Activated naive CD4-positive, alpha-beta T cell treated with anti-CD3 and anti-CD28 coated beads for 36 hours (primary cell): ENCODE measurements around the gene SLC4A1AP. TPM values are rescaled to one million over a fixed set of nuclear protein-coding genes. Genes with fewer than 3 reads are reported as not detected.

ENCODE experiments used
- CTCF ChIA-PET: fragments of 350-600 bp; sonication (Branson Sonifier 250); formaldehyde crosslinking; loops from one replicate; lab custom pipeline; 2021; ENCODE audit warnings: antibody characterized with exemption; lab: Charles Lee
- DNase-seq: peaks from one replicate; pipeline ENCODE4 v3.0.0-alpha.2; 2020
- H3K27ac Mint-ChIP-seq: one replicate; pipeline ENCODE4 v1.8.0; 2021; ENCODE audit warnings: mild to moderate bottlenecking, mixed read lengths
- H3K27me3 Mint-ChIP-seq: one replicate; pipeline ENCODE4 v1.8.0; 2021; ENCODE audit warnings: low read depth, mixed read lengths
- H3K36me3 Mint-ChIP-seq: one replicate; pipeline ENCODE4 v1.8.0; 2021; ENCODE audit warnings: low read depth, mixed read lengths
- H3K4me1 Mint-ChIP-seq: one replicate; pipeline ENCODE4 v1.8.0; 2021; ENCODE audit warnings: low read depth, mixed read lengths
- H3K4me3 Mint-ChIP-seq: one replicate; pipeline ENCODE4 v1.8.0; 2021; ENCODE audit warnings: mild to moderate bottlenecking, moderate library complexity, mixed read lengths
- H3K9me3 Mint-ChIP-seq: one replicate; pipeline ENCODE4 v1.8.0; 2021; ENCODE audit warnings: mixed read lengths
- intact Hi-C: fragments of 100-400 bp; cut with micrococcal nuclease; formaldehyde crosslinking; loops from one replicate; pipeline ENCODE4 v1.15.1; 2023
- total RNA-seq, 2 experiments: library from RNA; stranded (reverse); gene quantifications; one replicate each; pipeline ENCODE4 v1.2.3, GENCODE V29; 2021

The SLC4A1AP gene
- total RNA-seq, 2 experiments from 2014 or later = 21.2 to 22.2 TPM

GRCh38 chr2:27724905-27725701, 61.4 kb downstream of the SLC4A1AP start:
- H3K36me3 Mint-ChIP-seq = no peaks in the 10 kb centered on the region
- no peaks in the 10 kb centered on the region for H3K9me3 Mint-ChIP-seq
- H3K4me1 Mint-ChIP-seq = peaks cover 17% of the 10 kb centered on the region
- CTCF ChIA-PET = interaction anchor here (1.1 to 3.8 kb wide), 4 partner anchors 12 to 121 kb away, joined by 3 to 24 read pairs (median 10); no protein-coding TSS in a partner anchor
- no peak overlapping the region for H3K4me3 Mint-ChIP-seq
- intact Hi-C loops = no loop called here
- no peaks in the 10 kb centered on the region for H3K27me3 Mint-ChIP-seq
- H3K27ac Mint-ChIP-seq = no peak overlapping the region
- DNase-seq = no peak

GRCh38 chr2:27727257-27727656, 63.6 kb downstream of the SLC4A1AP start:
- H3K27ac Mint-ChIP-seq = no peak overlapping the region
- peaks cover 4% of the 10 kb centered on the region for H3K4me1 Mint-ChIP-seq
- intact Hi-C loops = no loop called here
- no peak overlapping the region for H3K4me3 Mint-ChIP-seq
- CTCF ChIA-PET = interaction anchor here (0.7 to 2.4 kb wide), 3 partner anchors 14 to 23 kb away, joined by 3 to 9 read pairs (median 7); no protein-coding TSS in a partner anchor
- no peaks in the 10 kb centered on the region for H3K36me3 Mint-ChIP-seq
- H3K9me3 Mint-ChIP-seq = no peaks in the 10 kb centered on the region
- peak; percentile 46 for DNase-seq
- no peaks in the 10 kb centered on the region for H3K27me3 Mint-ChIP-seq

- no peaks in the 10 kb centered on the region for H3K36me3 Mint-ChIP-seq
- no peak overlapping the region for H3K4me3 Mint-ChIP-seq
- intact Hi-C loops = no loop called here
- CTCF ChIA-PET = interaction anchor here (0.6 to 2.4 kb wide), 3 partner anchors 8 to 567 kb away, joined by 4 to 9 read pairs (median 4); no protein-coding TSS in a partner anchor
- no peaks in the 10 kb centered on the region for H3K9me3 Mint-ChIP-seq
- H3K27ac Mint-ChIP-seq = no peak overlapping the region
- peaks cover 4% of the 10 kb centered on the region for H3K4me1 Mint-ChIP-seq
- no peaks in the 10 kb centered on the region for H3K27me3 Mint-ChIP-seq
- DNase-seq = no peak
These were observed 64.6 kb downstream of the SLC4A1AP start for GRCh38 chr2:27728081-27728858.

DNA sequence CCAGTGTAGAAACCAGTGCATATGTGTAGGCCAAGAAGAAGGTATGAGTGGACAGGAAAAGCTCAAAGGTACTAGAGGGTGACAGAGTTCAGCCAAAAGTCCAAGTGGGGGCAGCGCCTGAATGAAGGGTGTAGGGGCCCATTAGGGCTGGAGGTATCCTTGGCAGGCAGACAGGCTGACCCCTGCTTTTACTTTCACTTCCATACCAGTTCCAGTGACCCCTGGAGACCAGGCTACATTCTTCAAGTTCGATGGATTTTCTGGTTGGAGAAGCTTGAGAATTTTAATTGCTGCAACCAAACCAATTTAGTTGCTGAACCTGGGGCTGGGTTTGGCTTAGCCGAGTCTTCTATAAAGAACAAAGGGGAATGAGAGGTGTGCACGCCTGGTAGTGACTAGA, 65.5 kb downstream of the SLC4A1AP start:
- no peaks in the 10 kb centered on the region for H3K27me3 Mint-ChIP-seq
- H3K4me1 Mint-ChIP-seq = peaks cover 5% of the 10 kb centered on the region
- intact Hi-C loops = no loop called here
- CTCF ChIA-PET = interaction anchor here (0.8 kb wide), 1 partner anchor 9 kb away, joined by 4 read pairs; no protein-coding TSS in a partner anchor
- H3K36me3 Mint-ChIP-seq = no peaks in the 10 kb centered on the region
- no peak overlapping the region for H3K27ac Mint-ChIP-seq
- peaks cover 2% of the 10 kb centered on the region for H3K9me3 Mint-ChIP-seq
- no peak for DNase-seq
- H3K4me3 Mint-ChIP-seq = no peak overlapping the region

DNA sequence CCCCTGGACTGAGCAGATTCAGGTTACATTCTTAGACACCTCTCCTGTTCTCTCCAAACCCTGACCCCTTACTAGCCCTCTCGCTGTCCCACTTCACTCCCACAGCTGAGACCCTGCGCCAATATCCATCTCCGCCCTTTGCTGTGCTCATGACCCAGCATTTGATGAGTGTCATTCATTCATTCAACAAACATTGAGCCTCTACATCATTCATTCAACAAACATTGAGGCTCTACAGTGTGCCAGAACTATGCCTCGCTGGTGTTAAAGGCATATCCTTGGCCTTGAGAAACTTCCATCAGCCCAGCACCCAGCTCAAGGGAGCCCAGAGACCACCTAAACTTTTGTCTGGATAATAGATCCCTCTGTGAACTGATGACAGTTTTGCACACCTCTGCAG, 65.9 kb downstream of the SLC4A1AP start:
- H3K27ac Mint-ChIP-seq = no peak overlapping the region
- CTCF ChIA-PET = no interaction called here
- H3K36me3 Mint-ChIP-seq = no peaks in the 10 kb centered on the region

DNA sequence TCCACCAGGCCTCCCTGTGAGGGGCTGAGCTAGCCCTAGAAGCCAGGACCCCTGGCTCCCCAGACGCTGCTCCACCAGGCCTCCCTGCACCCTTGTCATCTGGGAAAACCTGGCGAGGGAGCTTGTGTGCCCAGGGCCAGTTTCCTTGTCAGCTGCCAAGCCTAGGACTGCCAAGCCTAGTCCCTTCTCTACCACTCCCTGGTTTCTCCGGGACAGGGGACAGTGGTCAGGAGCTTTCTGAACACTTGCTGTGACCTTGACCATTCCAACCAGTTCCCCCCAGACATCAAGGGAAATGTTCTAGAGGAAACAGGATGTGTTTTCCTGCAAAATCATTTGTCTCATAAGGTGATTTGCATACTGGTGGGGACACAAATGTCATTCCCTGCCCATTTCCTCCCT, 66.6 kb downstream of the SLC4A1AP start:
- no peak for DNase-seq
- Mint-ChIP-seq H3K27me3 (no peaks in the 10 kb centered on the region), H3K27ac (no peak overlapping the region), H3K4me1 (peaks cover 14% of the 10 kb centered on the region), H3K9me3 (peaks cover 2% of the 10 kb centered on the region), H3K36me3 (no peaks in the 10 kb centered on the region), H3K4me3 (no peak overlapping the region)
- CTCF ChIA-PET = interaction anchor here (2.4 kb wide), 1 partner anchor 26 kb away, joined by 7 read pairs; no protein-coding TSS in a partner anchor
- intact Hi-C loops = no loop called here

More for the DNA sequence above, 65.9 kb downstream of the SLC4A1AP start:
- Mint-ChIP-seq H3K27me3 (no peaks in the 10 kb centered on the region), H3K9me3 (peaks cover 2% of the 10 kb centered on the region), H3K4me3 (no peak overlapping the region), H3K4me1 (peaks cover 9% of the 10 kb centered on the region)
- DNase-seq = no peak
- intact Hi-C loops = no loop called here

DNA sequence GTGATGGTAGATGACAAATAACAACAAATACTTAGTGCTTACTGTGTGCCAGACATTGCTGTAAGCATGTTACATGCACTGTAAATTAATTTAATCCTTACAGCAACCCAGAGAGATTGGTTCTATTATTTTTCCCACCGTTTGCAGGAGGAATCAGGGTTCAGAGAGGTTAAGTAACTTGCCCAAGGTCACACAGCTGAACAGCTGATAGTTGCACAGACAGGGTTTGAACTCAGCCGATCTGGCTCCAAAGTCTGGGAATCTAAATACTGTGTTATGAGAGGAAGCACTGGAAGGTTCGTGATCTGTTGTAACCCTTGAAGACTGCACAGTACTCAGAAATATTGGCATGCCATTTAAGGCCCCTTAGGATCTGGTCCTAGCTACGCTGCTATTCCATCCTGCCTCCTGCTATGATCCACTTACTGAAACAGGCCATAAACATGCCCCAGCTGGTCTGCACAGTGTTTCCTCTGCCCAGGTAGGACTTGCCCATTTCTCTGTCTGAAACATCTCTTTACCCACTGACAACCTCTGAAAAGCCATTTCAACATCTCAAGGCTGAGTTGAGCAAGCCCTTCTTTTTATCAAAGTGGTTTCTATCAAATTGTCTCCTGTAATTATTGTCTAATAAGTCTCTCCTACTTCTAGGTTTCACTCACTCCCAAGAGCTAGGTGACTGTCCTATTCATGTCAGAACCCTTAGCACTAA, 67.4 kb downstream of the SLC4A1AP start:
- no peak for DNase-seq
- peaks cover 2% of the 10 kb centered on the region for H3K9me3 Mint-ChIP-seq
- H3K36me3 Mint-ChIP-seq = no peaks in the 10 kb centered on the region
- CTCF ChIA-PET = interaction anchor here (2.4 to 2.8 kb wide), 2 partner anchors 8 to 27 kb away, joined by 7 to 12 read pairs; no protein-coding TSS in a partner anchor
- H3K27me3 Mint-ChIP-seq = no peaks in the 10 kb centered on the region
- intact Hi-C loops = no loop called here
- H3K27ac Mint-ChIP-seq = no peak overlapping the region
- H3K4me3 Mint-ChIP-seq = no peak overlapping the region
- peaks cover 17% of the 10 kb centered on the region for H3K4me1 Mint-ChIP-seq

DNA sequence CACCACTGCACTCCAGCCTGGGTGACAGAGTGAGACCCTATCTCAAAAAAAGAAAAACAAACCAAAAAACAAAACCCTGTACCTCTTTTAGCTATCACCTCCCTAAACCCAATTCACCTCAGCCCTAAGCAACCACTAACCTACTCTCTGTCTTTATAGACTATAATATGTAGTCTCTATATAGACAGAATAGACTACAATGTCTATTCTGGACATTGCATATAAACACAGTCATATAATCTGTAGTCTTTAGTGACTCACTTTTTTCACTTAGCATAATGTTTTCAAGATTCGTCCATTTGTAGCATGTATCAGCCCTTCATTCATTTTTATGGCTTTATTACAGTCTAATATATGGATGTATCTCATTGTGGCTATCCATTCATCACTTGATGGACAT, 70.6 kb downstream of the SLC4A1AP start:
- Mint-ChIP-seq H3K27ac (no peak overlapping the region), H3K4me1 (peaks cover 18% of the 10 kb centered on the region)
- CTCF ChIA-PET = interaction anchor here (0.8 to 1.0 kb wide), 2 partner anchors 11 to 30 kb away, joined by 3 read pairs; no protein-coding TSS in a partner anchor

GRCh38 chr2:27735263-27735904, 71.7 kb downstream of the SLC4A1AP start:
- intact Hi-C loops = no loop called here
- peaks cover 2% of the 10 kb centered on the region for H3K9me3 Mint-ChIP-seq
- H3K27ac Mint-ChIP-seq = peak overlapping the region; percentile 65
- H3K4me1 Mint-ChIP-seq = peaks cover 18% of the 10 kb centered on the region
- no peaks in the 10 kb centered on the region for H3K36me3 Mint-ChIP-seq
- DNase-seq = peak; percentile 82
- CTCF ChIA-PET = interaction anchor here (0.6 to 2.4 kb wide), 5 partner anchors 12 to 121 kb away, joined by 3 to 9 read pairs (median 5); no protein-coding TSS in a partner anchor
- H3K27me3 Mint-ChIP-seq = no peaks in the 10 kb centered on the region
- peak overlapping the region; percentile 66 for H3K4me3 Mint-ChIP-seq

More for the DNA sequence above, 70.6 kb downstream of the SLC4A1AP start:
- no peaks in the 10 kb centered on the region for H3K36me3 Mint-ChIP-seq
- peaks cover 2% of the 10 kb centered on the region for H3K9me3 Mint-ChIP-seq
- no peak overlapping the region for H3K4me3 Mint-ChIP-seq
- no peak for DNase-seq
- intact Hi-C loops = no loop called here
- no peaks in the 10 kb centered on the region for H3K27me3 Mint-ChIP-seq

- Mint-ChIP-seq H3K36me3 (no peaks in the 10 kb centered on the region), H3K4me3 (peak overlapping the region; percentile 44), H3K27me3 (no peaks in the 10 kb centered on the region), H3K9me3 (peaks cover 2% of the 10 kb centered on the region), H3K4me1 (peaks cover 18% of the 10 kb centered on the region), H3K27ac (peak overlapping the region; percentile 65)
- intact Hi-C loops = no loop called here
- no peak for DNase-seq
- CTCF ChIA-PET = interaction anchor here (0.9 to 2.4 kb wide), 3 partner anchors 13 to 32 kb away, joined by 5 to 9 read pairs (median 8); no protein-coding TSS in a partner anchor
These were observed 72.6 kb downstream of the SLC4A1AP start for GRCh38 chr2:27736031-27736889.

- CTCF ChIA-PET = interaction anchor here (2.0 to 2.4 kb wide), 2 partner anchors 14 to 33 kb away, joined by 8 to 9 read pairs; no protein-coding TSS in a partner anchor
- Mint-ChIP-seq H3K9me3 (peaks cover 2% of the 10 kb centered on the region), H3K4me1 (peaks cover 18% of the 10 kb centered on the region), H3K4me3 (no peak overlapping the region), H3K27me3 (no peaks in the 10 kb centered on the region), H3K36me3 (no peaks in the 10 kb centered on the region), H3K27ac (no peak overlapping the region)
- intact Hi-C loops = no loop called here
- no peak for DNase-seq
These were observed 73.2 kb downstream of the SLC4A1AP start for GRCh38 chr2:27736890-27737204.
